Measurements from ENCODE around the gene SECISBP2.
"Not testable (repeated sequence)": the region's sequence is repeated elsewhere in the genome, so short reads cannot be mapped to it uniquely, and the experiment has no call there.

SECISBP2 gene

DNA sequence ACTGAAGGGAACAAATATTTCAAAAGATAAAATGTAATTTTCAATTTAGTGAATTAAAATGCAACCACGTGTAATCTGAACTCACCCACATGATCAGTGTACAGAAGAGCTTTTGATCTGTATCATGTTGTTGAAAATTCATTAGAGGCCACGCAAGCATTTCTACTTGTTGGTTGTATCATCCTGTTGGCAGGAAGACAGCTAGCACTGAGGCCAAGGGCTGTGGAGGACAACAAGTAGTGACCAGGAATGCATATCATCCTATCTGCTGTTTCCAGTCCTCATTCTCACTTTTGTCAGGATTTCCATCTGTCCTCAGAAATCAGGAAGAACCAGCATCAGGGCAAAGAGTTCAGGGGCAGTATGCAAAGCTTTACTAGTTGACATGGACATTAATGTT is 37.2 kb upstream of the SECISBP2 start:
- Histone ChIP-seq H3K9ac (no peak overlapping the region), H3K9me3 (peaks cover 12% of the 10 kb centered on the region), H3K36me3 (no peaks in the 10 kb centered on the region), H4K20me1 (no peaks in the 10 kb centered on the region), H3K4me3 (no peak overlapping the region), H3K4me1 (peaks cover 12% of the 10 kb centered on the region), H3K27ac (no peak overlapping the region), H3K27me3 (peaks cover 23% of the 10 kb centered on the region), H3K4me2 (no peak overlapping the region)
- TF ChIP-seq Cebpa-rat (IDR thresholded peaks at IDR 0.05) = no peak

- H3K27me3 ChIP-seq = peaks cover 23% of the 10 kb centered on the region
- H3K4me3 ChIP-seq = peak overlapping the region; percentile 32; the same call in 1 of the 2 replicates
- H3K9ac ChIP-seq, H4K20me1 ChIP-seq, H3K27ac ChIP-seq, H3K9me3 ChIP-seq, H3K36me3 ChIP-seq: not testable (repeated sequence)
- peaks cover 12% of the 10 kb centered on the region for H3K4me1 ChIP-seq
- H3K4me2 ChIP-seq = peak overlapping the region; percentile 68
These were observed 35.9 kb upstream of the SECISBP2 start for GRCh38 chr9:89282248-89282968.

GRCh38 chr9:89284076-89284475 is 34.2 kb upstream of the SECISBP2 start:
- no peak overlapping the region for H3K9ac ChIP-seq
- H3K9me3 ChIP-seq = peaks cover 7% of the 10 kb centered on the region; the same call in 1 of the 2 replicates
- H3K27ac ChIP-seq = no peak overlapping the region
- H3K4me2 ChIP-seq = no peak overlapping the region
- H3K4me3 ChIP-seq = no peak overlapping the region
- H3K4me1 ChIP-seq = peaks cover 5% of the 10 kb centered on the region
- TF ChIP-seq Cebpa-rat (IDR thresholded peaks at IDR 0.05) = no peak
- no peaks in the 10 kb centered on the region for H4K20me1 ChIP-seq
- H3K36me3 ChIP-seq = no peaks in the 10 kb centered on the region
- H3K27me3 ChIP-seq = peaks cover 23% of the 10 kb centered on the region

GRCh38 chr9:89291741-89292140 is 26.6 kb upstream of the SECISBP2 start:
- H3K36me3 ChIP-seq = no peaks in the 10 kb centered on the region
- H3K27me3 ChIP-seq = no peaks in the 10 kb centered on the region
- H3K4me3 ChIP-seq = no peak overlapping the region
- H3K9ac ChIP-seq = no peak overlapping the region
- H3K4me1 ChIP-seq = no peaks in the 10 kb centered on the region
- H3K4me2 ChIP-seq = no peak overlapping the region
- TF ChIP-seq Cebpa-rat (IDR thresholded peaks at IDR 0.05) = no peak
- no peaks in the 10 kb centered on the region for H4K20me1 ChIP-seq
- no peak overlapping the region for H3K27ac ChIP-seq
- peaks cover 8% of the 10 kb centered on the region for H3K9me3 ChIP-seq

DNA sequence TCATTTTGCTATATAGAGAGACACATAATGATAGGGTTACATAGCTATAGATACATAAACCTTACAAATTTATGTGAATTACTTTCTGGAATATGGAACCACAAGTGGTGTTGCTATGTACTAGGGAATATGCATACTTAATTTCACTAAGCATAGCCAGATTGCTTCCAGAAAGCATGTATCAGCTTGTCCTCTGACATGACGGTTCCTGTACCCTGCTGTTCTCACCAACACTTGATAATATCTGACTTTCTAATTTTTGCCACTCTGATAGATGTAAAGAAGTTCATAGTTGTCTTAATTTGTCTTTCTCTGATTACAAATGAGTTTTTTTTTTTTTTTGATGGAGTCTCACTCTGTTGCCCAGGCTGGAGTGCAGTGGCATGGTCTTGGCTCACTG is 25.3 kb upstream of the SECISBP2 start:
- Histone ChIP-seq H3K27ac (no peak overlapping the region), H3K4me3 (no peak overlapping the region), H3K4me1 (no peaks in the 10 kb centered on the region), H3K4me2 (no peak overlapping the region), H3K36me3 (no peaks in the 10 kb centered on the region), H3K9ac (no peak overlapping the region), H3K27me3 (no peaks in the 10 kb centered on the region), H4K20me1 (no peaks in the 10 kb centered on the region), H3K9me3 (peaks cover 8% of the 10 kb centered on the region)
- TF ChIP-seq Cebpa-rat (IDR thresholded peaks at IDR 0.05) = no peak

DNA sequence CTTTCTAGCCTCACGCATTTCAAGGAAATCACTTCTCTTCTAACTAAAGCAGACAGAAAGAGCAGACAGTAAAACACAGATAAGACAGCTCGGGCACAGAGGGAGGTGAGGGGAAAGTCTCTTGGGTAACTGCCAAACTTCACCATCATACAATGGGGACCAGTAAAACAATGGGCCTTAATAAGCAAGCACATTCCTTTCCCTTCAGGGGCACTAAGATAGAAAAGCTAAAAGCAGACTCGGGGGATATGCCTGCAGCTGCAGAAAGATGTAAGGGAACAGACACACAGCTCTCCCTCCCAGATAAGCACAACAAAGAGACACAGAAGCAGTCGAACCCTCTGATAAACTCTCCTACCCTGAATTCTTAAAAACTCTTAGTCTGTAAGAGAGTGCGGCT is 22.9 kb upstream of the SECISBP2 start:
- H3K4me2 ChIP-seq = no peak overlapping the region
- H3K4me1 ChIP-seq = no peaks in the 10 kb centered on the region
- no peak for TF ChIP-seq Cebpa-rat (IDR thresholded peaks at IDR 0.05)
- H3K27me3 ChIP-seq = no peaks in the 10 kb centered on the region
- H3K36me3 ChIP-seq = no peaks in the 10 kb centered on the region
- no peaks in the 10 kb centered on the region for H4K20me1 ChIP-seq
- no peak overlapping the region for H3K9ac ChIP-seq
- no peak overlapping the region for H3K27ac ChIP-seq
- H3K4me3 ChIP-seq = no peak overlapping the region
- H3K9me3 ChIP-seq = peaks cover 8% of the 10 kb centered on the region

DNA sequence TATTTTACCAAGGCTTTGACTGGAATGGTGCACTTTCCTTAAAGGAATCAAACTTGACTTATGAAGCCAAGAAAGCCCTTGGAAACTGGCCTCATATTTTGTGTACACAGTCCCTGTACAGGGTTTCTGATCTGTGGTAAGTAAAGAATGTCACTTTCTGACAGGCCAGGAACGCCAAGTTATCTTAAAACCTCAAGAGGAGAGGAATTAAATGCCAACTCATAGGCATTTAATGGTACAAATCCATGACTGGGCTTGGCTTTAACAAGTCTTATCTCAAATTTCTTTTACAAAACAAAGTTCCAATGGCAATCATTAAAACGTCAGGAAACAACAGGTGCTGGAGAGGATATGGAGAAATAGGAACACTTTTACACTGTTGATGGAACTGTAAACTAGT is 16.3 kb upstream of the SECISBP2 start:
- not testable (repeated sequence) for H3K36me3 ChIP-seq, H4K20me1 ChIP-seq, H3K4me2 ChIP-seq, H3K9me3 ChIP-seq, H3K27ac ChIP-seq, H3K9ac ChIP-seq, H3K4me3 ChIP-seq, H3K4me1 ChIP-seq, H3K27me3 ChIP-seq

DNA sequence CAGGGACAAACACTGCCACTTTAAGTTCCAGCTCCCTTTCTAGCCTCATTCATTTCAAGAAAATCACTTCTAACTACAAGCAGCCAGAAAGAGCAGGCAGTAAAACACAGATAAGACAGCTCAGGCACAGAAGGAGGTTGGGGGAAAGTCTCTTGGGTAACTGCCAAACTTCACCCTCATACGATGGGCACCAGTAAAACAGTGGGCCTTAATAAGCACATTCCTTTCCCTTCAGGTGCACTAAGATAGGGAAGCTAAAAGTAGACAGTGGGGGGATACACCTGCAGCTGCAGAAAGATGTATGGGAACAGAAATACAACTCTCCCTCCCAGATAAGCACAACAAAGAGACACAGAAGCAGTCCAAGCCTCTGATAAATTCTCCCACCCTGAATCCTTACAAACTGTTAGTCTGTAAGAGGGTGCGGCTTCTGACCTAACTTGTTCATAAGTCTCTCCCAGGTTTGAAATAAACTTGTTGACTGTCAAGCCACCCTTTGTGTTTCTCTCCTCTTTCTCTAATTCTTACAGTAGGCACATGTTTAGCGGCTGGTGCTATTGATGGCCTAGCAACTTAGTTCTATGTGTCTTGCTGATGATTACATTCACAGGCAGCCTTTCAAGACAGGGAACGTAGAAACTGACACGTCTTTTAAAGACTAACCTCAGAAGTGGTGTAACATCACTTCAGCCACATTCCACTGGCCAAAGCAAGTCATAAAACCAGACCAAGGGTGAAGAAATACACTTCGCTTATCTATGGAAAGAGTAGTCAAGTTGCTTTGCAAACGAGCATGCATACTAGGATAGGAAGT is 14.1 kb upstream of the SECISBP2 start:
- Histone ChIP-seq H4K20me1 (no peaks in the 10 kb centered on the region), H3K4me1 (peaks cover 11% of the 10 kb centered on the region; the same call in 1 of the 2 replicates), H3K4me2 (no peak overlapping the region), H3K9ac (no peak overlapping the region), H3K36me3 (no peaks in the 10 kb centered on the region), H3K9me3 (no peaks in the 10 kb centered on the region), H3K27ac (no peak overlapping the region), H3K27me3 (no peaks in the 10 kb centered on the region), H3K4me3 (no peak overlapping the region)
- no peak for TF ChIP-seq Cebpa-rat (IDR thresholded peaks at IDR 0.05)

GRCh38 chr9:89304834-89305188 is 13.5 kb upstream of the SECISBP2 start:
- H3K4me2 ChIP-seq = no peak overlapping the region
- H4K20me1 ChIP-seq = no peaks in the 10 kb centered on the region
- H3K27ac ChIP-seq = no peak overlapping the region
- H3K36me3 ChIP-seq = no peaks in the 10 kb centered on the region
- H3K4me3 ChIP-seq = no peak overlapping the region
- no peak for TF ChIP-seq Cebpa-rat (IDR thresholded peaks at IDR 0.05)
- no peaks in the 10 kb centered on the region for H3K27me3 ChIP-seq
- no peaks in the 10 kb centered on the region for H3K9me3 ChIP-seq
- H3K4me1 ChIP-seq = peaks cover 17% of the 10 kb centered on the region
- no peak overlapping the region for H3K9ac ChIP-seq

DNA sequence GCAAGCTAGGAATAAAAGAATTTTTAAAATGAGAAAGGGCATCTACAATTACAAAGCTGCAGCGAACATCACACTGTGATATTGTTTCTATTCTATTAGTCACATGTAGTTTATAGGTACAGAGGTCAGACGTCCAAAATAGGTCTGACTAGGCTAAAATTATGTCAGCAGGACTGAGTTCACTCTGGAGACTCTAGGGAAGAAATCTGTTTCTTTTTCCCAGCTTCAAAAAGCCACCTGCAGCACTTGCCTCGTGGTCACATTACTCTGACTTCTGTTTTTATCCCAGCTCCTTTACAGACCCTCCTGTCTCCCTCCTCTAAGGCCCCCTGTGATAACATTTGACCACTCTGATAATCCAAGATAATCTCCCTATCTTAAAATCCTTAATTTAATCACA is 12.4 kb upstream of the SECISBP2 start:
- Histone ChIP-seq H3K36me3 (no peaks in the 10 kb centered on the region), H3K27me3 (no peaks in the 10 kb centered on the region), H3K4me3 (no peak overlapping the region), H3K4me1 (peaks cover 20% of the 10 kb centered on the region), H3K27ac (no peak overlapping the region), H3K9me3 (no peaks in the 10 kb centered on the region), H3K4me2 (no peak overlapping the region), H4K20me1 (no peaks in the 10 kb centered on the region), H3K9ac (no peak overlapping the region)
- TF ChIP-seq Cebpa-rat (IDR thresholded peaks at IDR 0.05) = no peak
